HL-60 (cell line): Measurements from ENCODE around the gene GPATCH4.
A peak's percentile ranks its signal among the peaks of the same experiment; 100 is the strongest.
"Not testable (repeated sequence)": the region's sequence is repeated elsewhere in the genome, so short reads cannot be mapped to it uniquely, and the experiment has no call there.

Experiments
- DNase-seq, 2 experiments: peaks; one replicate each; pipeline ENCODE4 v3.0.0-alpha.2; 2010 to 2020; ENCODE audit warnings: low read depth in 1 of 2, low spot score in 1 of 2
- H3K27ac ChIP-seq: fragments of 250-450 bp; sonication (Bioruptor Pico); replicated peaks from 2 replicates; pipeline ENCODE4 v1.5.1; 2020; ENCODE audit warnings: mild to moderate bottlenecking, moderate library complexity
- H3K27me3 ChIP-seq: fragments of 250-450 bp; sonication (Bioruptor Pico); 2 replicates; pipeline ENCODE4 v1.5.1; 2021; ENCODE audit warnings: mild to moderate bottlenecking, moderate library complexity; ENCODE audit not compliant: insufficient read depth, poor library complexity, severe bottlenecking
- H3K4me3 ChIP-seq: replicated peaks from 2 replicates; pipeline ENCODE4 v1.5.1; 2011; ENCODE audit warnings: mild to moderate bottlenecking, control low read depth, low read length; ENCODE audit not compliant: insufficient read depth
- GABPA ChIP-seq: IDR thresholded peaks from 2 replicates; pipeline ENCODE4 v1.6.1; 2012; ENCODE audit warnings: low read depth
- POLR2AphosphoS5 ChIP-seq: IDR thresholded peaks from 2 replicates; pipeline ENCODE4 v1.6.1; 2012; ENCODE audit warnings: low read depth
- SPI1 ChIP-seq: IDR thresholded peaks from 2 replicates; pipeline ENCODE4 v1.6.1; 2012; ENCODE audit warnings: low read depth, mild to moderate bottlenecking, borderline replicate concordance
- TF ChIP-seq, protein P1 (sequence below): IDR thresholded peaks from 2 replicates; pipeline ENCODE4 v1.6.1; 2012; ENCODE audit warnings: low read depth; ENCODE audit not compliant: insufficient replicate concordance
- TF ChIP-seq, protein P2 (sequence below): IDR thresholded peaks from one replicate; pipeline ENCODE4 v1.5.1; 2011; ENCODE audit warnings: low read length, control low read depth, inconsistent platforms; ENCODE audit not compliant: insufficient read depth

The GPATCH4 gene

DNA sequence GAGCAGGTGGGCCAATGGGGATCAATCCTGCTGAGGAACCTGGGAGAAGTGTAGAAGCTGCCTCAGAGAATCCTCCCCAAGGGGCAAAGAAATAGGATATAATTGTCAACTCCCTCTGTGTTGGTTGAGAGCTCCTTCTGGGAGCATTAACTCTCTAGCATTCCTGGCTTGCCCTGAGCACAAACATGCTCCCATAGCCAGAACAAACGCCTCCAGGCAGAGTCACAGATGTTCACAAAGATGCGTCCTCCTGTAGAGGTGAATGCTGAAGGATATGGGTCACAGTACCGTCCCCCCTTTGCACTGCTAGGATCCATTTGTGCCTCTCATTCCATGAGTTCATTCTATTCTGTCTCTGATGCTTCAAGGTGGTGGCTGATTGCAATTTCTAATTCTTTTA lies 31.1 kb upstream of the GPATCH4 start:
- no peak for DNase-seq
- no peak overlapping the region for H3K27ac ChIP-seq
- TF ChIP-seq SPI1 (no peak), GABPA (no peak), POLR2AphosphoS5 (no peak)
- TF ChIP-seq, protein P1, sequence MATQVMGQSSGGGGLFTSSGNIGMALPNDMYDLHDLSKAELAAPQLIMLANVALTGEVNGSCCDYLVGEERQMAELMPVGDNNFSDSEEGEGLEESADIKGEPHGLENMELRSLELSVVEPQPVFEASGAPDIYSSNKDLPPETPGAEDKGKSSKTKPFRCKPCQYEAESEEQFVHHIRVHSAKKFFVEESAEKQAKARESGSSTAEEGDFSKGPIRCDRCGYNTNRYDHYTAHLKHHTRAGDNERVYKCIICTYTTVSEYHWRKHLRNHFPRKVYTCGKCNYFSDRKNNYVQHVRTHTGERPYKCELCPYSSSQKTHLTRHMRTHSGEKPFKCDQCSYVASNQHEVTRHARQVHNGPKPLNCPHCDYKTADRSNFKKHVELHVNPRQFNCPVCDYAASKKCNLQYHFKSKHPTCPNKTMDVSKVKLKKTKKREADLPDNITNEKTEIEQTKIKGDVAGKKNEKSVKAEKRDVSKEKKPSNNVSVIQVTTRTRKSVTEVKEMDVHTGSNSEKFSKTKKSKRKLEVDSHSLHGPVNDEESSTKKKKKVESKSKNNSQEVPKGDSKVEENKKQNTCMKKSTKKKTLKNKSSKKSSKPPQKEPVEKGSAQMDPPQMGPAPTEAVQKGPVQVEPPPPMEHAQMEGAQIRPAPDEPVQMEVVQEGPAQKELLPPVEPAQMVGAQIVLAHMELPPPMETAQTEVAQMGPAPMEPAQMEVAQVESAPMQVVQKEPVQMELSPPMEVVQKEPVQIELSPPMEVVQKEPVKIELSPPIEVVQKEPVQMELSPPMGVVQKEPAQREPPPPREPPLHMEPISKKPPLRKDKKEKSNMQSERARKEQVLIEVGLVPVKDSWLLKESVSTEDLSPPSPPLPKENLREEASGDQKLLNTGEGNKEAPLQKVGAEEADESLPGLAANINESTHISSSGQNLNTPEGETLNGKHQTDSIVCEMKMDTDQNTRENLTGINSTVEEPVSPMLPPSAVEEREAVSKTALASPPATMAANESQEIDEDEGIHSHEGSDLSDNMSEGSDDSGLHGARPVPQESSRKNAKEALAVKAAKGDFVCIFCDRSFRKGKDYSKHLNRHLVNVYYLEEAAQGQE: no peak
- TF ChIP-seq, protein P2, sequence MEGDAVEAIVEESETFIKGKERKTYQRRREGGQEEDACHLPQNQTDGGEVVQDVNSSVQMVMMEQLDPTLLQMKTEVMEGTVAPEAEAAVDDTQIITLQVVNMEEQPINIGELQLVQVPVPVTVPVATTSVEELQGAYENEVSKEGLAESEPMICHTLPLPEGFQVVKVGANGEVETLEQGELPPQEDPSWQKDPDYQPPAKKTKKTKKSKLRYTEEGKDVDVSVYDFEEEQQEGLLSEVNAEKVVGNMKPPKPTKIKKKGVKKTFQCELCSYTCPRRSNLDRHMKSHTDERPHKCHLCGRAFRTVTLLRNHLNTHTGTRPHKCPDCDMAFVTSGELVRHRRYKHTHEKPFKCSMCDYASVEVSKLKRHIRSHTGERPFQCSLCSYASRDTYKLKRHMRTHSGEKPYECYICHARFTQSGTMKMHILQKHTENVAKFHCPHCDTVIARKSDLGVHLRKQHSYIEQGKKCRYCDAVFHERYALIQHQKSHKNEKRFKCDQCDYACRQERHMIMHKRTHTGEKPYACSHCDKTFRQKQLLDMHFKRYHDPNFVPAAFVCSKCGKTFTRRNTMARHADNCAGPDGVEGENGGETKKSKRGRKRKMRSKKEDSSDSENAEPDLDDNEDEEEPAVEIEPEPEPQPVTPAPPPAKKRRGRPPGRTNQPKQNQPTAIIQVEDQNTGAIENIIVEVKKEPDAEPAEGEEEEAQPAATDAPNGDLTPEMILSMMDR: no peak
- peaks cover 26% of the 10 kb centered on the region for H3K27me3 ChIP-seq
- H3K4me3 ChIP-seq: no peak overlapping the region

GRCh38 chr1:156631152-156631551 lies 29.9 kb upstream of the GPATCH4 start:
- peaks cover 31% of the 10 kb centered on the region for H3K27me3 ChIP-seq
- not testable (repeated sequence) for H3K27ac ChIP-seq, DNase-seq, H3K4me3 ChIP-seq

DNA sequence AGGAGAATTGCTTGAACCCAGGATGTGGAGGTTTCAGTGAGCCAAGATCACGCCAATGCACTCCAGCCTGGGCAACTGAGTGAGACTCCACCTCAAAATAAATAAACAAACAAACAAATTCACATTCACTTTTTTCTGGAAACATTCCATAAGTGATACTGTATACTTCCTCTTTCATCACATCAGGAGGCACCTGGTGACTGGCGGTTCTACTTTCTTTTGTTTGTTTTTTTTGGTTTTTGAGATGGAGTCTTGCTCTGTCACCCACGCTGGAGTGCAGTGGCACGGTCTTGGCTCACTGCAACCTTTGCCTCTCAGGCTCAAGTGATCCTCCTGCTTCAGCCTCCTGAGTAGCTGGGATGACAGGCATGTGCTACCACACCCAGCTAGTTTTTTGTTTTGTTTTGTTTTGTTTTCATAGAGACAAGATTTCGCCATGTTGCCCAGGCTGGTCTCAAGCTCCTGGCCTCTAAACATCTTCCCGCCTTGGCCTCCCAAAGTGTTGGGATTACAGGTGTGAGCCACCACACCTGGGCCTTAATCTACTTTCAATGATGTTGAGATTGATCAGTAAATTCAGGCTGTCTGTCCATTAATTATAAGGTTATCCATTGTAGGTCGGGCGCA lies 28.7 kb upstream of the GPATCH4 start:
- DNase-seq: no peak
- Histone ChIP-seq H3K4me3 (no peak overlapping the region), H3K27ac (no peak overlapping the region), H3K27me3 (peaks cover 35% of the 10 kb centered on the region)
- TF ChIP-seq, protein P2: no peak
- TF ChIP-seq POLR2AphosphoS5: no peak
- TF ChIP-seq SPI1: no peak
- TF ChIP-seq GABPA: no peak
- TF ChIP-seq, protein P1: no peak

DNA sequence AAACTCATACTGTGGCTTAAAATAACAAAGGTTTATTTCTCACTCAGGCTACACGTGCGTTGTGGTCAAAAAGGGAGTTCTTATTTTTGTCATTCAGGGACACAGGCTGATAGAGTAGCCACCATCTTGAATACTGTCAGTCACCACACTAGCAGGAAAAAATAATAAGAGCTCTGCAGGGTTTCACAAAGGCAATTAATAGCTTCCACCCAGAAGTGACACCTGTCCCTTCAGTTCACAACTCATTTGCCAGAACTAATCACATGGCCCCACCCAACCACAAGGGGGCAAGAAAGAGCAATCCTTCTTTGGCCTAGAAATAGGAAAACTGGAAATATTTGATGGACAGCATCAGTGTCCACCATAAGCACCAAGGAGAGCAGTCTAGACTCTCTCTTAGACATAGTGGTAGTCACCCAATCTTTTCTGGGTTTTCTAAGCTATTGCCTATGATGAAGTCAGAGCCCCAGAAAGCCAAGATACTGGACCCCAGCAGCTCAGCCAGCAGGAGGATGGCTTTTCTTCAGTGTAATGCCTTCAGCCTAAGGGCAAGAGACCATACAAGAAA lies 26.1 kb upstream of the GPATCH4 start:
- no peak overlapping the region for H3K4me3 ChIP-seq
- TF ChIP-seq, protein P2: peak; percentile 55
- no peak for TF ChIP-seq GABPA
- no peak for TF ChIP-seq POLR2AphosphoS5
- TF ChIP-seq, protein P1: peak; percentile 71
- H3K27ac ChIP-seq: no peak overlapping the region
- DNase-seq: peak in 1 of 2 experiments; percentile 34
- H3K27me3 ChIP-seq: peaks cover 47% of the 10 kb centered on the region
